ENCODE data around the gene CAVIN4.
A peak's percentile ranks its signal among the peaks of the same experiment; 100 is the strongest.

CAVIN4 gene

DNA sequence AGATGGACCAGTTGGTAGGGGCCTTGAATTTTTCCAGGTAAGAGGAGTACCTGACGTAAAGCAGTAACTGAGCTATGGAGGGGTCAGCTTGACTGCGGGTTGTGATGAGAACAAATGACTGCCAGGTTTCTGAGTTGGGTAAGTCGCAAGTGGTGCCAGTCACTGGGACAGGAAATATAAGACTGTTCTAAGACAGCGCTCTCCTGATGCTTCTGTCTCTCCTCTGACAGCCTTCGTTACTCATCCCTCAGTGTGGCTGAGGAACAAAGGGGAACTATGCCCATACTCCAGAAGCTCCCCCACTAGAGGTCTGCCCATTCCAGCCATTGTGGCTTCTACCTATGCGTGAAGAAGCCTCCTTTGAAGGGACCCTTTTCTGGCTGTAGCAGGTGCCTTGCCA lies 13.3 kb downstream of the CAVIN4 start:
- DNase-seq: no peak

DNA sequence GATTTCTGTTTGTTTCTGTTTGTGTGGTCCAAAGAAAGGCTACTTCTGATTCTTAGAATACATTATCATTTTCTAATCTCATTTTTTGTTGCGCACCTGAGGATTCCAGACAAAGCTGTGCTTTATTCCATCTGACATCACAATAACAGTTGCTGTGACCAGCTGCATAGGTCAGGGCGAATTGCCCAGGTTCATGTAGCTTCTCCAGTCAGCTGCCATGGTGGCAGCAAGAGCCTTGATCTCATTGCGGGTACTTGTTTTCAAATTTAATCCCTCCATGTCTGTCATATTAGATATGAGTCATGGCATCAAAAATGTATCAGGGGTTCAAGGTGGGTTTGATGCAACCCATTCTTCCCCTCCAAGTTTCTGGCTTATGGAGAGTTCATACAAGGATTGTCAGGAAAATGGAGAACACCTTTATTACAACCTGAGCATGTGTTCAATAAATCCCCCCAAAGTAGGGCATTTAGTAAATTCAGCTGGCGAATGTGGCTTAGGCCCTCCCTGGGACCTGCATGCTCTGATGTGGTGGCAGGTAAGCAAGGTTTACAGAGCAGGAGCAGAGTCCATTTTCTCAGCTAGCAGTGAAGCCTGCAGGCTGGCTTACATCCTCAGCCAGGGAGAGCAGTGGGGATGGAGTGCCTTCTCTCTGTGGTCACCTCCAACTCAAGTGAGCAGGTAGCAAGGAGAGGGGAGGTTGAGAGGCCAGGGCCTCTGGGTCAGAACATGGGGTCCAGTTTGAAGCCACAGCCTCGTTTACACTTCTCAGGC lies 13.9 kb downstream of the CAVIN4 start:
- DNase-seq: no peak

DNA sequence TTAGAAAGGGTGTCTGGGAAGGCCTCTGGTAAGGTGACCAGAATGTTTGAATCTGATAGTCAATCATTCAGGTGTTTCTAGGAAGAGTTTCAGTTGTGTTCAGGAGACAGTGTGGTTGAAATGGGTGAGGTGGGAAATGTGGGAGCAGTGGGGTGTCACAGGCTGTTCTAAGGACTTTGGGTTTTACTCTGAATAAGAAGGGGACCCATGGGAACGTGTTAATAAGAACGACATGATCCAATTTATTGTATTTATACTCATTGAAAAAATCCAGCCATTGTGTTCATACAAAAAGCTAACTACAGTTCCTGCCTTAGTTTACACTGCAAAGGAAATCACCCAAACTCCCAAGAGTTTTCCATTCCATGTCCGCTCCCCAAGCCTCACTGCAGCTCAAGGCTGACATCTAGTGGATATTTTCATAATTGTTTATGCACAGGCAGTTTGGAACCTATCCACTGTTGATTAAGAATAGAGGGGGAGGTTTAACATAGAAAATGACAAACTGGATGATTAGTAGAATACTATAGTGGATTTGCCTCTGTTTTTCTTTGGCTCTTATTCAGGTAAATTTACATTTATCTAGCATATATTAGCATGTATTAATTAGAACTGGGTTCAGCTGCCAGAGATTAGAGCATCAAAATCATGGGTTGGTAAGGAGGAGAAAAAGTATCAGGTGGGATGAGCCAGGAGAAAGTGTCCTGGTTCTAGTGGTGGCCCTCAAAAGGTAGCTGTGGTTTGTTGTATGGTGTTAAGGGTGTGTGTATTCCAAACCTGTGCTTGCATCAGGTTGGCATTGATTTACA lies 17.7 kb downstream of the CAVIN4 start:
- peak; percentile 74 for DNase-seq

DNA sequence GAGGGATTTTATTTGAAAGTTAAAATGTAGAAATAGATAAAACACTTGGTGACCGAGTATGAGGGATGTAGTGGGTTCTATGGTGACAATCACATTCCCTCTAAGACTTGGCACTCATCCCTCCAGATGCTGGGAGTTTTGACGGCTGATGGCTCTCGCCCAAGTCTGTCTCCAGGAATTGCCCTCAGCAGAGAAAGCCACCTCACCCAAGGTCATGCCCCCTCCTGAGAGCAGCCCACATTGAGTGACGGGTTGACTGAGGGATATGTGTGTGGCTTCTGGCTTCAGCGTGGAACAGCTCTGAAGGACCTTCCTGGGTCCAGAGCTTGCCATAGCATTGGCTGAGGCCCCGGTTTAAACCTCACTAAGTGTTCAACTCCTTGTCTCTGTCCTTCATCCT lies 19.4 kb downstream of the CAVIN4 start:
- DNase-seq: no peak

DNA sequence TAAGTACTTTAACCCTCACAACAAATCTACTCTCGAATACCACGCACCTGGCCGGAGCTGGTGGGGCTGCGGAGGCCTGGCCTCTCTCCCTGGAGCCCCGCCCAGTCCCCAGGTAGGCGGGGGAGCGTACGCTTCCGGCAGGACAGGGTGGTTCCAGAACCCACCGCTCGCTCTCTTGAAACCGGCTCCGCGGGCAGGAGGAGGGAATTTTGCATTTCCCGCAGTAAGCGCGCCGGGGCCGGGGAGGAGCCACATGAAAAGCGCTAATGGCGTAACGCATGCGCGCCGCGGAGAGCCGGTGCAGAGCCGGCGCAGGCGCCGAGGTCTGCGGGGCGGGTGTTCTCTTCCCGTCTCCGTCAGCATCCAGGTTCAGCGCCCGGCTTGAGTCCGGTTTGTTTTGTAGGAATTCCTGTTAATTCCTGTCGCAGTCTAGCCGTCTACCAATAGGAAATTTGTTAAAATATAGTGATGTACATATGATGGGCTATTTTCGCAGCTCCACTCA lies 20.8 kb downstream of the CAVIN4 start:
- peak; percentile 76 for DNase-seq

DNA sequence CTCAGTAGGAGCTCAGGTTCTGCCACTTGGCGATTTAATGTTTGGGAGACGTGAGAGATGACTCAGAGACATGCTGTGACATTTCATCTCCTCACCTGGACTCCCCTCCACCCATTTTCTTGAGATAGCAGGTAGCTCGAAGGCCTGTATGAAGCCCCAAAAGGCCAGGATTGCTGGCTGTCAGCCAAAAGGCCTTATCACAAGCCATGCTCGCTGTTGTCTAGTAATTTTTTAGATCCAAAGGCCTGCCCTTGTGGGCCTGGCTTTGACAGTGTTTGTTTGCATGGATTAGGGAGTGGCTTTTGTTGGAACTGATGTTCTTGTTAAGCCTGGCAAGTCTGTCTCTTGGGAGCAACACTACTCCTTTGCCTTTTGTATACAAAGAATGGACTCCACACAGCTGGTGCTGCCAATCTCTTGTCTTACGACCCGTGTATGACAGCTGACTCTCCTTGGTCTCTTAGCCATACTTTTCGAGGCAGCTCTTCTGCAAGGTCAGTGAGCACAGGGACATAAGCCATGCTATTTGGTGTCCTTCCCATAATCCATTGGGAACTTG lies 22.7 kb downstream of the CAVIN4 start:
- peak; percentile 72 for DNase-seq

DNA sequence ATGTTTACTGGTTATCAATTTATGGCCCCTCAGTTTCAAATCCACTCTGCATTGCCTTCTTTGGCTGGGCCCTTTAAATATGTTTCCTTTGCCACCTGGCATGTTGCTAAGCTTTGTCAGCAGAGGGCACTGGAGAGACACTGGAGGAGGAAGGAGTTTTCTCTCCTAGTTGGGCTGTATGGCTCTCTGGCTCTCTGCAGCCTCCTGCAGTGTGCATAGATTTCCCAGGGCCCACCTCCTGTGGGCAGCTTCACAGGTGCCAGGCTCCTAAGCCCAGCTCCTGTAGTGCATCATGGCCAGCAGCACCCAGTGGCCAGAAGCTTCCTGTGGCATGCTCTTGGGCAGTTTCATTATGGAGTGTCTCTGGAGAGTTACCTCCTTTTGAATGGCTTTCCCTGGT lies 23.3 kb downstream of the CAVIN4 start:
- DNase-seq: peak; percentile 82

DNA sequence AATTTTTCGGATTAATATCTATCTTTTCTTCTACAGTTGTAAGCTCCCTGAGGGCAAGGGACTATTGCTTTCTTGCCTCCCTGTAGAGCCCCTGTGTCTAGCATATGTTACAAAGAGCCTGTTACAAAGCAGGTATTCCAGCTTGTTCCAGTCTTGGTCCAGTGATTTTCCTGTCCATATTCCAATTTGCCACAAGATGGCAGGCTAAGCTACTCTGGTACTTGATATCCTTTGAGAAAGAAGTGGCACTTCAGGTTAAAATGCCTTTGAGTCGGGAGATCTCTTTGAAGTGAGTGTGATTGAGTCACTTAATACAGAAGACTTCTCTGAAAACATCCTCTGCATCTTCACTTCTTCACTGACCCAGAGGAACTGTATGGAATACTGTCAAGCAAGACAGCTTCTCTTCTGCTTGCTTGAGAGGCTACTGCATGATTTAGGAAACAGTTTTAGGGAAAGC lies 24.5 kb downstream of the CAVIN4 start:
- peak; percentile 77 for DNase-seq

DNA sequence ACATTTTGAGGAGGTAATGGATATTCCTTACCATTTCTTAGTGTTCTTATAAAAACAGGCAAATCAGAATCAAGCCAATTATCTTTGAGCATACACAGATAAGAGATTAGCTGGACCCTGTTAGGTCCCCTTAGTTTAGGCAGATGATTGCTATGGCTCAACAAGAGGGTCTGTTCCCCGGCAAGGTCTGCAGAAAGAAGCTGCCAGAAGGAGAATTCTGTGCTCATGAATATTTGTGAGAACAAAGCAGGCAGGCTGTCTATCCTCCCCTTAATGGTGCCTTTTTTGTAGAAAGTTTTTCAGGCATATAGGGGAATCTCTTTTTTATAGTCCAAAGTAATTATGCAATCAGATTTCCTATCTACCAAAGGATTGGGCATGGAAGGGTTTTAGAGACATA lies 27.5 kb downstream of the CAVIN4 start:
- no peak for DNase-seq

DNA sequence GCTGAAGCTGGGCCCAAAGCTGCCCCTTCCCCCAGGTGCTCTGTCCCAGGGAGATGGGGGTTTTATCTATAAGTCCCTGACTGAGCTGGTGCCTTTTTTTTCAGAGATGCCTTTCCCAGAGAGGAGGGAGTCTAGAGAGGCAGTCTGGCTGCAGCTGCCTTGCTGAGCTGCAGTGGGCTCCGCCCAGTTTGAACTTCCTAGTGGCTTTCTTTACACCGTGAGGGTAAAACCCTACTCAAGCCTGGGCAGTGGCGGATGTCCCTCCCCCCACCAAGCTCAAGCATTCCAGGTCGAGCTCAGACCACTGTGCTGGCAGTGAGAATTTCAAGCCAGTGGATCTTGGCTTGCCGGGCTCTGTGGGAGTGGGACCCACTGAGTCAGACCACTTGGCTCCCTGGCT lies 41.3 kb downstream of the CAVIN4 start:
- DNase-seq: no peak

DNA sequence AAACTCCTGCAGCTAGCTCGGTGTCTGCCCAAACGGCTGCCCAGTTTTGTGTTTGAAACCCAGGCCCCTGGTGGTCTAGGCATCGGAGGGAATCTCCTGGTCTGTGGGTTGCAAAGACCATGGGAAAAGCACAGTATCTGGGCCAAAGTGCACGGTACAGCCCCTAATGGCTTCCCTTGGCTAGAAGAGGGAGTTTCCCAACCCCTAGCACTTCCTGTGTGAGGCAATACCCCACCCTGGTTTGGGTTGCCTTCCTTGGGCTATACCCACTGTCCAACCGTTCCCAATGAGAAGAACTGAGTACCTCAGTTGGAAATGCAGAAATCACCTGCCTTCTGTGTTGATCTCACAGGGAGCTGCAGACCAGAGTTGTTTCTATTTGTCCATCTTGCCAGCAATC lies 41.8 kb downstream of the CAVIN4 start:
- DNase-seq: no peak

DNA sequence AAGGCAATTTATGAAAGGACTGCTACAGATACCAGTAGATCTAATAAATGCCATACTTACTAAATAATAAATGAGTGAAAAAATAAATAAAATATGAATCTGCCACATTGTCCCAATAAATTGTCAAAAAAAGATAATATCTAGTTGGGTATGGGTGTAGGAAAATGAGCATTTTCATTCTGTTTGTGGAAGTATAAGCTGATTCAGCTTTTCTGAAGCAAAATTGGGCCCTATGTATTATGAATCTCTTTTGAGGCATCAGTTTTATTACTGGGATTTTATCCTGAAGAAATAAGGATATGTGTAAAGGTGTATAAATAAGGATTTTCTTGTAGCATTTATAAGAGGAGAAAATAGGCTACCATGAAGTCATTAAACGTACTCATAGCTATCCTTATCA lies 46.1 kb downstream of the CAVIN4 start:
- DNase-seq: no peak

DNA sequence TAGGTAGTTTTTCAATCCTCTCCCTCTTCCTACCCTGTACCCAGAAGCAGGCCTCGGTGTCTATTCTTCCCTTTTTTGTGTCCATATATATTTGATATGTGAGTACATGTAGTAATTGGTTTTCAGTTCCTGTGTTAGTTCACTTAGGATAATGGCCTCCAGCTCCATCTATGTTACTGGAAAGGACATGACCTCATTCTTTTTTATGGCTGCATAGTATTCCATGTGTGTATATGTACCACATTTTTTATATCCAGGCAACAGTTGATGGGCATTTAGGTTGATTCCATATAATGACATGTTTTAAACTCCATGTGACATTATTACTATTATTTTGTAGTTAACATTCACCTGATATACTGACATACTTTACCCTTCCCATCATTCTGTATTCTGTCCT lies 49.1 kb downstream of the CAVIN4 start:
- DNase-seq: no peak

DNA sequence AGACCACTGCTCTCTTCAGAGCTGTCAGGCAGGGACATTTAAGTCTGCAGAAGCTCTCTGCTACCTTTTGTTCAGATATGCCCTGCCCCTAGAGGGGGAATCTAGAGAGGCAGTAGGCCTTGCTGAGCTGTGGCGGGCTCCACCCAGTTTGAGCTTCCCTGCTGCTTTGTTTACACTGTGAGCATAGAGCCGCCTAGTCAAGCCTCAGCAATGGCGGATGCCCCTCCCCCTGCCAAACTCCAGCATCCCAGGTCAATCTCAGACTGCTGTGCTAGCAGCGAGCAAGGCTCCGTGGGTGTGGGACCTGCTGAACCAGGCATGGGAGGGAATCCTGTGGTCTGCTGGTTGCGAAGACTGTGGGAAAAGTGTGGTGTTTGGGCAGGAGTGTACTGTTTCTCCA lies 59.9 kb downstream of the CAVIN4 start:
- peak; percentile 52 for DNase-seq
